HEK293 (cell line): Measurements from ENCODE around the gene CDH23.

Experiments used
- SP2 ChIP-seq: fragments of 450-650 bp; formaldehyde crosslinking; IDR thresholded peaks from 2 replicates; pipeline ENCODE4 v1.5.1; 2016; ENCODE audit warnings: missing biosample characterization, missing genetic modification characterization
- YY1 ChIP-seq: fragments of 450-650 bp; formaldehyde crosslinking; IDR thresholded peaks from 2 replicates; pipeline ENCODE4 v1.5.1; 2018; ENCODE audit warnings: missing biosample characterization, missing genetic modification characterization
- ZBTB17 ChIP-seq: fragments of 450-650 bp; formaldehyde crosslinking; IDR thresholded peaks from 2 replicates; pipeline ENCODE4 v1.5.1; 2016; ENCODE audit warnings: missing biosample characterization, missing genetic modification characterization
- ZNF23 ChIP-seq: fragments of 450-650 bp; formaldehyde crosslinking; IDR thresholded peaks from 2 replicates; pipeline ENCODE4 v1.5.1; 2016; ENCODE audit warnings: missing biosample characterization, missing genetic modification characterization, borderline replicate concordance
- ZNF366 ChIP-seq: fragments of 450-650 bp; formaldehyde crosslinking; conservative IDR thresholded peaks from 2 replicates; pipeline ENCODE4 v1.5.1; 2016; ENCODE audit warnings: missing biosample characterization, missing genetic modification characterization
- ZNF629 ChIP-seq: fragments of 450-650 bp; formaldehyde crosslinking; IDR thresholded peaks from 2 replicates; pipeline ENCODE4 v1.5.1; 2017; ENCODE audit warnings: missing biosample characterization, missing genetic modification characterization
- ZNF664 ChIP-seq: fragments of 450-650 bp; formaldehyde crosslinking; IDR thresholded peaks from 2 replicates; pipeline ENCODE4 v1.5.1; 2016; ENCODE audit warnings: missing biosample characterization, missing genetic modification characterization
- TF ChIP-seq, protein P1 (sequence below): fragments of 450-650 bp; formaldehyde crosslinking; IDR thresholded peaks from 2 replicates; pipeline ENCODE4 v1.5.1; 2016; ENCODE audit warnings: missing biosample characterization, missing genetic modification characterization
- TF ChIP-seq, protein P2 (sequence below): fragments of 450-650 bp; formaldehyde crosslinking; IDR thresholded peaks from 2 replicates; pipeline ENCODE4 v1.5.1; 2016; ENCODE audit warnings: missing biosample characterization, missing genetic modification characterization
- TF ChIP-seq, protein P3 (sequence below): fragments of 450-650 bp; formaldehyde crosslinking; IDR thresholded peaks from 2 replicates; pipeline ENCODE4 v1.5.1; 2016; ENCODE audit warnings: missing biosample characterization, missing genetic modification characterization
- TF ChIP-seq, protein P4 (sequence below): fragments of 450-650 bp; formaldehyde crosslinking; IDR thresholded peaks from 2 replicates; pipeline ENCODE4 v1.5.1; 2016; ENCODE audit warnings: missing biosample characterization, missing genetic modification characterization

DNA sequence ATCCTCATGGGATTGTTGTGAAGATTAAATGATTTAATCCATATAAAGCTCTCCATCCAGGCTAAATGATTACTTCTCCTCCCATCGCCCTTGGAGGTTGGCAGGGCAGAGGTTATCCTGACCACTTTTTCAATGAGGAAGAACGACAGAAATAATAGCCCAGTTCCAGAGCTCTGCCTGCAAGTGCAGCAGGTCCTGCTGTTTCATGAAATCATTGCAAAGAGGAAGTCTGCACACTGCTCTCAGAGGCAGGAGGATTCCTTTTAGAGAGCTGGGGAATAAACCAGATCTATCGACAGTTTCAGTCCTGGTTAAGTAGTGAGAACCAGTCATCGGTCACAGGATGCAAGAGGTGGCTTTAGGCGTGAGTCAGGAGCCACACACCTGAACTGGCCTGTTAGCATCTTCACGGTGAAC is 25.0 kb upstream of the CDH23 start:
- TF ChIP-seq, protein P1, sequence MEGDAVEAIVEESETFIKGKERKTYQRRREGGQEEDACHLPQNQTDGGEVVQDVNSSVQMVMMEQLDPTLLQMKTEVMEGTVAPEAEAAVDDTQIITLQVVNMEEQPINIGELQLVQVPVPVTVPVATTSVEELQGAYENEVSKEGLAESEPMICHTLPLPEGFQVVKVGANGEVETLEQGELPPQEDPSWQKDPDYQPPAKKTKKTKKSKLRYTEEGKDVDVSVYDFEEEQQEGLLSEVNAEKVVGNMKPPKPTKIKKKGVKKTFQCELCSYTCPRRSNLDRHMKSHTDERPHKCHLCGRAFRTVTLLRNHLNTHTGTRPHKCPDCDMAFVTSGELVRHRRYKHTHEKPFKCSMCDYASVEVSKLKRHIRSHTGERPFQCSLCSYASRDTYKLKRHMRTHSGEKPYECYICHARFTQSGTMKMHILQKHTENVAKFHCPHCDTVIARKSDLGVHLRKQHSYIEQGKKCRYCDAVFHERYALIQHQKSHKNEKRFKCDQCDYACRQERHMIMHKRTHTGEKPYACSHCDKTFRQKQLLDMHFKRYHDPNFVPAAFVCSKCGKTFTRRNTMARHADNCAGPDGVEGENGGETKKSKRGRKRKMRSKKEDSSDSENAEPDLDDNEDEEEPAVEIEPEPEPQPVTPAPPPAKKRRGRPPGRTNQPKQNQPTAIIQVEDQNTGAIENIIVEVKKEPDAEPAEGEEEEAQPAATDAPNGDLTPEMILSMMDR (tag by site-specific recombination), result no peak
- no peak for TF ChIP-seq SP2 (tag by site-specific recombination)
- TF ChIP-seq ZNF366 (tag by site-specific recombination), result no peak
- no peak for TF ChIP-seq ZNF629
- TF ChIP-seq ZNF23 (tag by site-specific recombination), result no peak
- no peak for TF ChIP-seq YY1 (tag by site-specific recombination)
- TF ChIP-seq ZNF664 (tag by site-specific recombination), result no peak
- TF ChIP-seq ZBTB17 (tag by site-specific recombination), result no peak
- TF ChIP-seq, protein P2, sequence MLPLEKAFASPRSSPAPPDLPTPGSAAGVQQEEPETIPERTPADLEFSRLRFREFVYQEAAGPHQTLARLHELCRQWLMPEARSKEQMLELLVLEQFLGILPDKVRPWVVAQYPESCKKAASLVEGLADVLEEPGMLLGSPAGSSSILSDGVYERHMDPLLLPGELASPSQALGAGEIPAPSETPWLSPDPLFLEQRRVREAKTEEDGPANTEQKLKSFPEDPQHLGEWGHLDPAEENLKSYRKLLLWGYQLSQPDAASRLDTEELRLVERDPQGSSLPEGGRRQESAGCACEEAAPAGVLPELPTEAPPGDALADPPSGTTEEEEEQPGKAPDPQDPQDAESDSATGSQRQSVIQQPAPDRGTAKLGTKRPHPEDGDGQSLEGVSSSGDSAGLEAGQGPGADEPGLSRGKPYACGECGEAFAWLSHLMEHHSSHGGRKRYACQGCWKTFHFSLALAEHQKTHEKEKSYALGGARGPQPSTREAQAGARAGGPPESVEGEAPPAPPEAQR (tag by site-specific recombination), result no peak
- TF ChIP-seq, protein P3, sequence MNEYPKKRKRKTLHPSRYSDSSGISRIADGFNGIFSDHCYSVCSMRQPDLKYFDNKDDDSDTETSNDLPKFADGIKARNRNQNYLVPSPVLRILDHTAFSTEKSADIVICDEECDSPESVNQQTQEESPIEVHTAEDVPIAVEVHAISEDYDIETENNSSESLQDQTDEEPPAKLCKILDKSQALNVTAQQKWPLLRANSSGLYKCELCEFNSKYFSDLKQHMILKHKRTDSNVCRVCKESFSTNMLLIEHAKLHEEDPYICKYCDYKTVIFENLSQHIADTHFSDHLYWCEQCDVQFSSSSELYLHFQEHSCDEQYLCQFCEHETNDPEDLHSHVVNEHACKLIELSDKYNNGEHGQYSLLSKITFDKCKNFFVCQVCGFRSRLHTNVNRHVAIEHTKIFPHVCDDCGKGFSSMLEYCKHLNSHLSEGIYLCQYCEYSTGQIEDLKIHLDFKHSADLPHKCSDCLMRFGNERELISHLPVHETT (tag by site-specific recombination), result no peak
- TF ChIP-seq, protein P4, sequence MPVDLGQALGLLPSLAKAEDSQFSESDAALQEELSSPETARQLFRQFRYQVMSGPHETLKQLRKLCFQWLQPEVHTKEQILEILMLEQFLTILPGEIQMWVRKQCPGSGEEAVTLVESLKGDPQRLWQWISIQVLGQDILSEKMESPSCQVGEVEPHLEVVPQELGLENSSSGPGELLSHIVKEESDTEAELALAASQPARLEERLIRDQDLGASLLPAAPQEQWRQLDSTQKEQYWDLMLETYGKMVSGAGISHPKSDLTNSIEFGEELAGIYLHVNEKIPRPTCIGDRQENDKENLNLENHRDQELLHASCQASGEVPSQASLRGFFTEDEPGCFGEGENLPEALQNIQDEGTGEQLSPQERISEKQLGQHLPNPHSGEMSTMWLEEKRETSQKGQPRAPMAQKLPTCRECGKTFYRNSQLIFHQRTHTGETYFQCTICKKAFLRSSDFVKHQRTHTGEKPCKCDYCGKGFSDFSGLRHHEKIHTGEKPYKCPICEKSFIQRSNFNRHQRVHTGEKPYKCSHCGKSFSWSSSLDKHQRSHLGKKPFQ (tag by site-specific recombination), result no peak
